ENCODE measurements around the gene LCK.

Gene LCK

DNA sequence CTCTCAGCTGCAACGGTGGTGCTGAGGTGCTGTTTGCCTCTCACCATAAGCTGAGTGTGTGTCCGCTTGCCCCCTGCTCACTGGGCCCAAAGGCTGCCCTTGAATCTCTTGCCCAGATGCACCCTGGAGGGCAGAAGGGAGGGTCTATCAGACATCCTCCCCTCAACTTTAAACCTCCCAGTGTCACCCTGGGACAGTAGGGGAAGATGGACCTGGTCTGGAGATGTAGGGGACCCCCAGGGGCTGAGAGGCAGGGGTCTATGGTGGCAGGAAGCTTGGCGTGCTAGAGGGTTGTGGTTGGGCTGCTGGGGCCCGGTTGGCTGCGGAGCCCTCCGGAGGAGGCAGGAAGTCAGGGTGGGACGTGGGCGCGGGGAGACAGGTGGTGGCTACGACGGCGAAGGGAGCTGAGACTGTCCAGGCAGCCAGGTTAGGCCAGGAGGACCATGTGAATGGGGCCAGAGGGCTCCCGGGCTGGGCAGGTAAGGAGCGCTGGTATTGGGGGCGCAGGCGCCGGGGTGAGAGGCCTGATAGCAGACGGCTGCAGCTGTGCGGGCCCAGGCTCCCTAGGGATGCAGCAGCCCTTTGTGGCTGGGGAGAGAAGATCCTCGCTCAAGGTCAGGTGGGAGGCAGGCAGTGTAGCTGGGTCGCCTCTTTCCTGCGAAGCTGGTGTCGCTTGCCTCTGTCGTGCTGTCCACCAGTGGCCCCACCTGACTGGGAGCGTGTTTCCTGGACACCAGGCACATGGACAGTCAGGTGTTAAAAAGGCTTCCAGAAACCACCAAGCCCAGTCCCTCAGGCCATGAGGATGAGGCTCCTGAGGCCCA, at the start of gene LCK:
Gene LCK (plus strand): TSS at position 373 of the 824 bp plus-strand sequence. CDS start 23,065 bp downstream, outside the sequence.
- peak; percentile 43 to 44 for ATAC-seq

GRCh38 chr1:32204943-32205361, 46.1 kb upstream of the LCK start:
- no peak for ATAC-seq

DNA sequence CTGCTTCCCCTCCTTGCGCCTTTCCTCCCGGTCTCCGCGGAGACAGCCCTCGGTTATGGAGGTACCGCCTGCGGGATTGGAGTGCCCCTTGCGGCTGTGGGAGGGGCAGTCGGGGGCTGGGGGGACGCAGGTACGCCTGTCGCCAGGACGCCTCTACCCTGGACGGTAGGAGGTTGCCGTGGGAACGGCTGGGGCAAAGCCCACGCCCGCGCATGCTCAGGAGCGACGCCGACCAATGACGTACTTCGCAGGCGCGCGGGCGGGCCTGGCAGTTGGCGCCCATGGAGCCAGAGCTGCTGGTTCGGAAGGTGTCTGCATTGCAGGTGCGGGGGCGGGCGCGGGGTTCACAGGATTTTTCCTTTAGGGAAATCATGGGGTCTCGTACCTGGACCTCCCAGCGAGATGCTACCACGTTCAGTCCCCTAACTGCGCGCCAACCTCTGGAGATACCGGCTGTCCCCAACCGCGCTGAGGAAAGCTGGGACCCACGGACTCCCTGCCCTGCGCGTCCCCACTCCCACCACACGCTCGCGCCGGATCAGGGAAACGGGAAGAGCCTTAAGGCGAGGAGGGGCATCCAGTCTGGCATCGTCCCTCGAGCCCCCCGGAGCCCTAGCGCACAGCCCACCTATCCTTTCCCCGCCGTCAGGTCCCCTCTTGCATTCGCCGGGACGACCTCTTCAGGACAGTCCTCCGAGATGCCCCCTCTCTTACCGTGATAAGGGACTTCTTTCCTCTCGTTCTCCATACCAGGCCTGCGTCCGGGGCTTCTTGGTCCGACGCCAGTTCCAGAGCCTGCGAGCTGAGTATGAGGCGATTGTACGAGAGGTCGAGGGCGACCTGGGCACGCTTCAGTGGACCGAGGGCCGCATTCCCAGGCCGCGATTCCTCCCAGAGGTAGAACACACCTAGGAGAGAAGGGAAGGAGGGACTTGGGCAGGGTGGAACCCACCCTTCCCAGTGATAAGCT, 45.4 kb upstream of the LCK start, which contains the start of gene IQCC:
Gene IQCC (plus strand): TSS at position 271 of the 970 bp plus-strand sequence. CDS start 11 bp downstream, at position 282.
- peak; percentile 77 to 79 for ATAC-seq

GRCh38 chr1:32208469-32208868, 42.6 kb upstream of the LCK start:
- no peak for ATAC-seq

DNA sequence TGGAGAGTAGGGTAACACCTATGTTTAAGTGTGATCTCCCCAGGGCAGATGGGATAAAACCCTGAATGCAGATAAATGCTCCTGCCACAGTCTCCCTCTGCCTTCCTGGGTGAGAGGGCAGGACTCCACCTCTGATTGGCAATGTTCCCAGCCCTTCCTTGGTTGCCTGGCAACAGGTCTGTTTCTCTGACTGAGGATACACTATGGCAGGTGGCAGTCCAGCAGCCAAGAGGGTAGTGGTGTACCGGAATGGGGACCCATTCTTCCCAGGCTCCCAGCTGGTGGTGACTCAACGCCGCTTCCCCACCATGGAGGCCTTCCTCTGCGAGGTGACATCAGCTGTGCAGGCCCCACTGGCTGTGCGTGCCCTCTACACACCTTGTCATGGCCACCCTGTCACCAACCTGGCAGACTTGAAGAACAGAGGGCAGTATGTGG, 42.2 kb upstream of the LCK start, which contains the start of gene DCDC2B:
Gene DCDC2B (plus strand): TSS at position 199 of the 438 bp plus-strand sequence. CDS start 5 bp downstream, at position 204.
- no peak for ATAC-seq

- ATAC-seq, result peak; percentile 80 to 83
These were observed 35.2 kb upstream of the LCK start for GRCh38 chr1:32215629-32216480.

DNA sequence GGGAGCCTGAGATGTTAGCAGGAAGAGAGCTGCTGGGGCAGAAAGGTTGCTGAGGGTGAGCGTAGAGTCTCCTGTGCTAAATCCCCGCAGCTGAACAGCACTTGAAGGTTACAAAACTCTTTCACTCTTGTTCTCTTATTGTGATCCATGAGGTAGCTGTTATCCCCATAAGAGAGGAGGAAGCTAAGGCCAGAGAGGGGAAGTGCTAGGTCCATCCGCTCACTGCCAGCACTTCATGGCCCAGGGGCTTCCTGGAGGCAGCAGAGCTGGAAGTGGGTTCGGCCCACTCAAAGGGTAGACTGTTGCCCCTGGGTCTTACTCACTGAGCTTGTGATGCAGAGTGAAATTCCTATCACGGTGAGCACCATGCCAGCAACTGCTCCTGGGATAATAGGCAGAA, 34.5 kb upstream of the LCK start:
- no peak for ATAC-seq

DNA sequence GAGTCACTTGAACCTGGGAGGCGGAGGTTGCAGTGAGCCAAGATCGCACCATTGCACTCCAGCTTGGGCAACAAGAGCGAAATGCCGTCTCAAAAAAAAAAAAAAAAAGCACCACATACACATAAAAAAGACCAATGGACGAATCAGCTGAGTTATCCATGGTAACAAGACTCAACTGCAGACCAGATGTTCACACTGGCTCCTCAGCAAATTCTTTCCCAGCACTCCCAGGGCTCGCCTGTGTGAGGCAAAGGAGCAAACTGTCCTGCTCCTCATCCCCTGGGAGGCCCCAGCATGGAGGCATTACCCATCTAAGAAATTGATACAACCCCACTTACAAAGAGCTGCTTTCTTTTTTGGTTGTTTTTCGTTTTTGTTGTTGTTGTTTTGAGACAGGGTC, 32.0 kb upstream of the LCK start:
- ATAC-seq, result no peak

- ATAC-seq, result no peak
These were observed 30.1 kb upstream of the LCK start for GRCh38 chr1:32220746-32221580.

GRCh38 chr1:32221581-32221979, 29.5 kb upstream of the LCK start:
- no peak for ATAC-seq

- ATAC-seq, result peak; percentile 98
These were observed 28.9 kb upstream of the LCK start, which contains the start of the genes EIF3I and TMEM234 for GRCh38 chr1:32221980-32222755. Gene EIF3I (plus strand): TSS chr1:32222407. CDS start chr1:32222442, 35 bp downstream. Gene TMEM234 (minus strand): TSS chr1:32222353. CDS start chr1:32222322, 31 bp downstream.

GRCh38 chr1:32223683-32224082, 27.4 kb upstream of the LCK start:
- ATAC-seq, result no peak

GRCh38 chr1:32224285-32224684, 26.8 kb upstream of the LCK start:
- ATAC-seq, result no peak

GRCh38 chr1:32228771-32229170, 22.3 kb upstream of the LCK start:
- ATAC-seq, result no peak

DNA sequence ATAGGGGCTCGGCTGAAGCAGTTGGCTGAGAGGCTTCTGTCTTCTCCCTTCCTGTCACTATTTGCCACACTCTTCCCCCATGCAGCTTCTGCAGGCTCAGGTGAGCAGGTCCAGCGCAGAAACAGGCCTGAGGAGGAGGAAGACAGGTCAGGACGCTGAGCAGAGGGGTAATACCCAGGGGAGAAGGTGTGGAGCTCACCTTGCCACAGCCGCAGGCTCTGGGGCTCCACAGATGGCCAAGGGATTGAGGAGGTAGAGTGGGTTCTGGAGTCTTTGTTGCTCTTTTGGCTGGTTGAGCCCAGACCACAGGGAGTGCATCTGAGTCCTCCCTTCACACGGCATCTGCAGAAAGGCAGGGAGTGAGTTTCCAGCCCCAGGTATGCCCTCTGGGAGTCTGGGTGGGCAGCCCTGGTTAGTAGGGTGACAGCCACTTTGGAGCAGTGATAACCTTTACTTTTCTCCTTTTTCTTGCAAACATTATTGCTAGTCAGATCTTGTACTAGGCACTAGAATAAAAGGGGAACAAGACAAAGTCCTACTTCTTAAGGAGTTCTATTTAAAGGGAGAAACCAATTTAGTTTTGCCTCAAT, 19.1 kb upstream of the LCK start:
- ATAC-seq, result no peak

DNA sequence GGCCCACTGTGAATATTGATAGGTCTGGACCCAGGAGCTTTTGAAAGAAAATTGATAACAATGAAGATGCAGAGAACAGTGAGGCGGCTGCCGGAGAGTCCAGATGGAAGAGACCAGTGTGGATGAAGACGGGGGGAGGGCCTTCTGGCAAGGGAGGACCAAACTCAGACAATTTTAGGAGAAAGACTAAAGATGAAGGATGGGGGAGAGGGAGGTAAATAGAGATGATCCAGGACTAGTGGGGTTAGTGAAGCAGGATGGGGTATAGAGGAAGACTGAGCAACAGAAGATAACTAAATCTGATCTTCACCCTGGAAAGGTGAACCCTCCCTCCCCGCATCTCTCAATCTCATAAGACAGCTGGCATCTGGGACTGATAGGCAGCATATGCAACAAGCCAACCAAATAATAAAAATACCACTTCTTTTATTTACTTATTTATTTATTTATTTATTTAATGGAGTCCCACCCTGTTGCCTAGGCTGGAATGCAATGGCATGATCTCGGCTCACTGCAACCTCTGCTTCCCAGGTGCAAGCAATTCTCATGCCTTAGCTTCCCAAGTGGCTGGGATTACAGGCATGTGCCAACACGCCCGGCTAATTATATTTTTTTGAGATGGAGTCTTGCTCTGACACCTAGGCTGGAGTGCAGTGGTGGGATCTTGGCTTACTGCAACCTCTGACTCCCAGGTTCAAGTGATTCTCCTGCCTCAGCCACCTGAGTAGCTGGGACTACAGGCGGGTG, 18.3 kb upstream of the LCK start:
- ATAC-seq, result no peak

- ATAC-seq, result no peak
These were observed 16.3 kb upstream of the LCK start for GRCh38 chr1:32234792-32235191.

DNA sequence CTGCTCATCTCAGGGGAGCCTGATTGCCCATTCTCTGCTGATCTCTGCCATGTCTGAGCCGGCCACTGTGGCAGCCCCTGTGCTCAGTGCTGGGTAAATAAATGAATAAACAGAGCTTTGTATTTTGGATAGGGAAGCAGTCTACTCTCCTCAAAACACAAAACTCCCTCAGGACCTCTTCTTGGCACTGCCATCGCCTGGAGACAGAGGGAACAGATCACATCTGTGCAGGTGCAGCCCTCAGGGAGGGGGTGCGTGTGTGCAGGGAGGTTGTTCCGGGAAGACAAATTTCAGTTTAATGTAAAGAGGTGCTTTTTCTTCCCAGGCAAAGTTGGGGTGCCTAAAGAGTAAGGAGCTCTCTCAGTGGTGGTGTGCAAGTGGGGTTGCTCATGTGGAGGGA, 11.7 kb upstream of the LCK start:
- no peak for ATAC-seq

GRCh38 chr1:32239790-32240139, 11.3 kb upstream of the LCK start:
- ATAC-seq, result no peak
